Activated naive CD8-positive, alpha-beta T cell treated with anti-CD3 and anti-CD28 coated beads, Interleukin-2, amount 50 U/mL, for 24 hours (primary cell): ENCODE data around the gene ADGRG3.

Experiments
- ATAC-seq: fragments of 150-1000 bp; cut with Tn5 transposase; one replicate; pipeline ENCODE4 v1.10.0; 2021
- DNase-seq: peaks from one replicate; pipeline ENCODE4 v3.0.0; 2021
- H3K27ac Mint-ChIP-seq: one replicate; pipeline ENCODE4 v1.8.0; 2021; ENCODE audit warnings: mild to moderate bottlenecking, mixed read lengths
- H3K27me3 Mint-ChIP-seq: one replicate; pipeline ENCODE4 v1.8.0; 2021; ENCODE audit warnings: mixed read lengths
- H3K36me3 Mint-ChIP-seq: one replicate; pipeline ENCODE4 v1.8.0; 2021; ENCODE audit warnings: low read depth, mixed read lengths
- H3K4me1 Mint-ChIP-seq: one replicate; pipeline ENCODE4 v1.8.0; 2021; ENCODE audit warnings: mixed read lengths
- H3K4me3 Mint-ChIP-seq: one replicate; pipeline ENCODE4 v1.8.0; 2021; ENCODE audit warnings: mild to moderate bottlenecking, moderate library complexity, mixed read lengths
- H3K9me3 Mint-ChIP-seq: one replicate; pipeline ENCODE4 v1.8.0; 2021; ENCODE audit warnings: mixed read lengths

ADGRG3 gene

DNA sequence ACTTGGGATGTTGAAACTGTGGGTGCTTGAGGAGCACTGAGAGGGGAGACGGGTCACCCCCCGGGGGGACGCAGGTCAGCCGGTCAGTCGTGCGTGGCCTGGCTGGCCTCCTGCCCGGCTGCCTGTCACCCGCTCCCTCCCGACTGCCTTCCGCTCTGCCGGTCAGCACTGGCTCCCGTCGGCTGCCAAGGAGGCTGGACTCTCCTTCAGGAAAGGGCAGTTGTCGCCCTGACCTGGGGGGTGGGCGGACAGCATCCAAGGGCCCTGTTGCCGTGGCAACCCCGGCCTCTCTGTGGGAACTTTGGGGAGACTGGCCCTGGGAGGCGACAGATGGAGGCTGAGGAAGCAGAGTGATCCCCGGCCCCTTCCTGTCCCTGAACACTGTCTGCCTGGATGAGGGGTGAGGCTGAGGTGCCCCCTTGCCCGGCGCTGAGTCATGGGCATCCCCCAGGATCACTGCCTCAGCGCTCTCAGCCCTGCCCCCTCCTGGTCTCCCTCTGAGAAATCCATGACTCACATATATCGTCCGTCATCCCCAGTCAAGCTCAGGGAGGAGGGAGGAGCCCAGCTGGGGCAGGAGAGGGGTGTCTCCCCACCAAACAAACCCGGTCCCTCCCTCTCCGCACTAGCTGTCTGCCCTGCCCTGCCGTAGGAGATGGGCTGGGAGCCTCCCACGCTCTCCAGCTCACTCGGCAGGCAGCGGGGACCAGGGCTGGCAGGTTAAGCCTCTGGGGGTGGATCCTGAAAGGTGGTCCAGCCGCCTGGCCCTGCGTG, 39.9 kb upstream of the ADGRG3 start, which contains the start of gene ADGRG1:
ADGRG1 (plus strand) TSS at position 623 of the 774 bp plus-strand sequence. CDS start 21,658 bp downstream, outside the sequence.
- Mint-ChIP-seq H3K9me3 (no peaks in the 10 kb centered on the region), H3K27ac (no peak within 1 kb of the TSS), H3K27me3 (peaks cover 13% of the 10 kb centered on the region), H3K4me1 (peaks cover 13% of the 10 kb centered on the region), H3K4me3 (peak within 1 kb of the TSS; percentile 33), H3K36me3 (no peaks in the 10 kb centered on the region)
- DNase-seq, result peak; percentile 72
- ATAC-seq, result peak; percentile 87

DNA sequence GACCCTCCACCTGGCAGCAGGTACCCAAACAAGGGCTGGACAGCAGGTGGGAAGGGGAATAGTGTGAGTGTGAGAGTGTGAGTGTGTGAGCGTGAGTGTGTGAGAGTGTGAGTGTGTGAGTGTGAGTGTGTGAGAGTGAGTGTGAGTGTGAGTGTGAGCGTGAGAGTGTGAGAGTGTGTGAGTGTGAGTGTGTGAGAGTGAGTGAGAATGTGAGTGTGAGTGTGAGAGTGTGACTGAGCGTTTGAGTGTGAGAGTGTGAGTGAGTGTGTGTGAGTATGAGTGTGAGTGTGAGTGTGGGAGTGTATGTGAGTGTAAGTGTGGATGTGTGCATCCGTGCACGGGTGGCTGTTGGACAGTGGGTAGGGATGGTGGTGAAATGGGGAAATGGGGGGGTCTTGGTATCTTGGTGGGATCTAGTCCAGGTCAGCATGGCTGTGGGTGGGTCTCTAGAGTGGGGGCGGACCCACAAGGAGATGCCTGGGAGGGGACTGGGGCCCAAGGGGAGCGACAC, 39.3 kb upstream of the ADGRG3 start:
- ATAC-seq (no peak), DNase-seq (no peak)
- Mint-ChIP-seq H3K27me3 (peaks cover 13% of the 10 kb centered on the region), H3K36me3 (no peaks in the 10 kb centered on the region), H3K4me3 (peak overlapping the region; percentile 33), H3K4me1 (peaks cover 13% of the 10 kb centered on the region), H3K27ac (no peak overlapping the region), H3K9me3 (no peaks in the 10 kb centered on the region)

GRCh38 chr16:57629516-57630406, 38.3 kb upstream of the ADGRG3 start:
- Mint-ChIP-seq H3K9me3 (no peaks in the 10 kb centered on the region), H3K4me3 (no peak overlapping the region), H3K36me3 (no peaks in the 10 kb centered on the region), H3K27ac (peak overlapping the region; percentile 29), H3K4me1 (peaks cover 13% of the 10 kb centered on the region), H3K27me3 (peaks cover 13% of the 10 kb centered on the region)
- DNase-seq (no peak), ATAC-seq (no peak)

DNA sequence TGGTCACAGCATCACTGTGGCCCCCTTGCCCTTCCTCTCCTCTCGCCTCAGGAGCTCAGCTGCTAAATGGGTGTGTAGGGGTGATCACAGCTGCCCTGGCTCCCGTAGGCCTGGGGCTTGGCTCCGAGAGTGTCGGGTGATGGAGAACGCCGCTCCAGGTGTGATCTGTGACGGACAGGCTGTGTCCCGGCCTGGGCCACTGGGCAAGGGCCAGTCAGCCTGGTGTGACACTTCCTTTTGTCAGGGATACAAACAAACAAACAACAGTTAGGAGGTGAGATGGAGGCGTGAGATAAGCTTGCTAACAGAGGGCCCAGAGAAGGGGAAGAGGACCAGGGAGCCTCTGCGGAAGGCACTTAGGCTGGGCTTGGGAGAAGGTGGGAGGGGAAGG, 37.7 kb upstream of the ADGRG3 start:
- no peak for DNase-seq
- Mint-ChIP-seq H3K27me3 (peaks cover 13% of the 10 kb centered on the region), H3K9me3 (no peaks in the 10 kb centered on the region), H3K27ac (peak overlapping the region; percentile 29), H3K4me1 (peaks cover 13% of the 10 kb centered on the region), H3K36me3 (no peaks in the 10 kb centered on the region), H3K4me3 (no peak overlapping the region)
- ATAC-seq, result no peak

- ATAC-seq (no peak), DNase-seq (no peak)
- peaks cover 13% of the 10 kb centered on the region for H3K27me3 Mint-ChIP-seq
- no peak overlapping the region for H3K4me3 Mint-ChIP-seq
- peaks cover 13% of the 10 kb centered on the region for H3K4me1 Mint-ChIP-seq
- H3K27ac Mint-ChIP-seq, result no peak overlapping the region
- H3K9me3 Mint-ChIP-seq, result no peaks in the 10 kb centered on the region
- no peaks in the 10 kb centered on the region for H3K36me3 Mint-ChIP-seq
Measured at GRCh38 chr16:57630931-57631845, 36.9 kb upstream of the ADGRG3 start.

- peaks cover 22% of the 10 kb centered on the region for H3K27me3 Mint-ChIP-seq
- peaks cover 13% of the 10 kb centered on the region for H3K4me1 Mint-ChIP-seq
- ATAC-seq, result no peak
- no peak overlapping the region for H3K27ac Mint-ChIP-seq
- DNase-seq, result no peak
- H3K9me3 Mint-ChIP-seq, result no peaks in the 10 kb centered on the region
- H3K36me3 Mint-ChIP-seq, result no peaks in the 10 kb centered on the region
- no peak overlapping the region for H3K4me3 Mint-ChIP-seq
Measured at GRCh38 chr16:57632568-57632967, 35.5 kb upstream of the ADGRG3 start.

DNA sequence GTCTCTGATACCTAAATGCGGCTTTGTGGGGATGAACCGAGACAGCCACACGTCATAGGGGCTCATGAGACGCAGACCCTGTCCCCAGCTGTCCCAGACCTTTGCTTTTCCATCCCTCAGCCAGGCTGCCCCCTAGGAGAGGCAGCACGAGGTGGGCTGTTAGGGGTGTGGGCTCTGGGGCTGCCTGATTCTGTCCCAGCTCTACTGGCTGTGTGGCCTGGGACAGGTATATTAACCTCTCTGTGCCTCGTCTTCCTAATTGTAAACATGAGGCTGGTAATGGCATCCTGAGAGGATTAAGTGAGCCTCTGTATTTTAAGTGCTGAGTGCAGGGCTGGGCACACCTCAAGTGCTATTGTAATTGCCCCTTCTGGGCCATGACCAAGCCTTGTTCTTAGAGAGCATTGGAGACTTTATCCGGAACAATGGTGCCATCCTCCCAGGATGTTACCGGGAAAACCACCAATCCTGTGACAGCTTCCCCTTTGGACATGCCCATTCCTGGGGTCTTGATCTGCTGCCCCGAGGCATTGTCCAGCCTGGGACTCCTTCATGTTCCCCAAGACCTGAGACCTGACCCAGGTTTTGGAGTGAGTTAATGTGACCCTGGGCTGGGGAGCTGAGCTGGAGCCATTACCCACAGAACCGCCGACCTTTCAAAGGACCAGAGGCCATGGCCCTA, 34.6 kb upstream of the ADGRG3 start:
- Mint-ChIP-seq H3K36me3 (no peaks in the 10 kb centered on the region), H3K9me3 (no peaks in the 10 kb centered on the region), H3K27ac (no peak overlapping the region), H3K4me3 (no peak overlapping the region), H3K27me3 (peaks cover 22% of the 10 kb centered on the region), H3K4me1 (peaks cover 10% of the 10 kb centered on the region)
- DNase-seq, result no peak
- no peak for ATAC-seq

DNA sequence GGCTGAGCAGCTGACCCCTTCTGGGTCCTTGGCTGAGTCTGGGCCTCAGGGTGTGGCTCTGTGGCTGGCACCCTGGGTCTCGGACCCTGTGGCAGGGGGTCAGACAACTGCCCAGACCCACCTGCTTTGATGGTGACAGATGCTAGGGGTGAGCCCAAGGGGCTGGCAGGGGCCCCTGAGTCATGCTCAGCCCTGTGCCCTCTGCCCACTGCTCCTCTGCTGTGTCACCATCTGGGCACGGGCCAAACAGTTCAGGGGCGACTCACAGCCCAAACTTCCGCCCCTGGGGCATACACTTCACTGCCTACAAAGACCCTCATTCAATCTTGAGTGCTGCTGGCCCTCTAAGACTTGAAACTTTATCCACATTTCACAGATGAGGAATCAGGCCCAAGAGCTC, 33.9 kb upstream of the ADGRG3 start:
- Mint-ChIP-seq H3K9me3 (no peaks in the 10 kb centered on the region), H3K4me3 (no peak overlapping the region), H3K36me3 (no peaks in the 10 kb centered on the region), H3K27me3 (peaks cover 16% of the 10 kb centered on the region), H3K27ac (no peak overlapping the region), H3K4me1 (peaks cover 7% of the 10 kb centered on the region)
- DNase-seq, result no peak
- ATAC-seq, result peak; percentile 11

DNA sequence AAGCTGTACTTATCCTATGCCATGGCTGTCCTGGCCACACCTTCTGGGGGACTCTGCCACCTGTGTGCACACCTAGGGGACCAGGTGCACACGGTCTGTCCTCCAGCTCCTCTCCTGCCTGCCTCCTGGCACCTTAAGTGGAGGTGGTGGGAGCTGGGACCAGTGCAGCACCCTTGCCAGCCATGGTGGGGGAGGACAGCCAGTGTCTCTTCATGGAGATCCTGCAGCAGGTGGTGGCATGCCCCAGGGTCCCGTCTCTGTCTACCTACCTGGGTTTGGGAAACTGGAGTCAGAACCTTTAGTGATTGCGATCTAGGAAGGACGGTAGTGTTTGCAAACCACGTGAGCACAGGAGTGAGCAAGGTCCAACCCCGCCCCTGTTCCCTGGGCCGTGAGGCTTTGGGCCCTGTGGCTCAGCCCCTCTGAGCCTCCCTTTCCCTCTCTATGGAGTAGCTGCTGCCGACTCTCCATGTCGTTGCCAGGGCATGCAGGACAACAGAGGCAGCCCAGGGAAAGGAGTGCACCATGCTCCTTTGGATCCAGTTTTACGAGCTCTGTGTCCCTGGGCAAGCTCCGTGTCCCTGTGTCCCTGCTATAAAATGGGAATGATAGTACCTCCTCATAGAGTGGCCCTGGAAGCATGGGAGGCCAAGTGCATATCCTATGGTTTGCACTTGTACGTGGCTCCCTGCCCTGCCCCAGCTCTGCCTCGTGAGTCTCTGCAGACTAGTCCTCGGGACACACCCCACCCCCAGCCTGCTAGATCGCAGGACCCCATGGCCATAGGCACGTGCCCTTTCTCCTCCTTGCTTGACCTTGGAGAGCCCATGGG, 32.6 kb upstream of the ADGRG3 start:
- DNase-seq, result no peak
- H3K27me3 Mint-ChIP-seq, result peaks cover 11% of the 10 kb centered on the region
- no peak overlapping the region for H3K4me3 Mint-ChIP-seq
- peaks cover 5% of the 10 kb centered on the region for H3K4me1 Mint-ChIP-seq
- no peak overlapping the region for H3K27ac Mint-ChIP-seq
- no peak for ATAC-seq
- H3K9me3 Mint-ChIP-seq, result no peaks in the 10 kb centered on the region
- no peaks in the 10 kb centered on the region for H3K36me3 Mint-ChIP-seq

- no peak for ATAC-seq
- Mint-ChIP-seq H3K27me3 (peaks cover 8% of the 10 kb centered on the region), H3K4me1 (peaks cover 5% of the 10 kb centered on the region), H3K36me3 (no peaks in the 10 kb centered on the region), H3K4me3 (no peak overlapping the region), H3K27ac (no peak overlapping the region), H3K9me3 (no peaks in the 10 kb centered on the region)
- no peak for DNase-seq
Measured at GRCh38 chr16:57636184-57636583, 31.9 kb upstream of the ADGRG3 start.

DNA sequence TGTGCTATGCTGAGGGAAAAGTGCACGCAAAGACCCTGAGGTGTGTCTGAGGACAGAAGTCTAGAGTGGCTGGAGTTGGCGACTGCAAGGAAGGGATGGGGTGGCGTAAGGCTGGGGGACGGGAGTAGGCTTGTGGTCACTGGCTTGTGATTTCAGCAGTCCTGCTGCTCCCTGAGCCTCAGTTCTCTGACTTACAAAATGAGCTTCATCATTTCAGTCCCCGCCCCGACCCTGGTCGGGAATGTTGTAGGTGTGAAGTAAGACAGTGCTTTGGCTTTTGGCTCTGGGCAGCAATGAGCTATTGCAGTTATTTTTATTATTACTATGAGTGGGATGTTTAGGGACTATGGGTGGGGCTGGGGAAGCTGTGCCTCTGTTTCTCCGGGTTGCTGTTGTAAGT, 31.1 kb upstream of the ADGRG3 start:
- Mint-ChIP-seq H3K9me3 (no peaks in the 10 kb centered on the region), H3K4me3 (no peak overlapping the region), H3K36me3 (no peaks in the 10 kb centered on the region), H3K27me3 (peaks cover 8% of the 10 kb centered on the region), H3K27ac (no peak overlapping the region), H3K4me1 (peaks cover 5% of the 10 kb centered on the region)
- DNase-seq, result no peak
- no peak for ATAC-seq

DNA sequence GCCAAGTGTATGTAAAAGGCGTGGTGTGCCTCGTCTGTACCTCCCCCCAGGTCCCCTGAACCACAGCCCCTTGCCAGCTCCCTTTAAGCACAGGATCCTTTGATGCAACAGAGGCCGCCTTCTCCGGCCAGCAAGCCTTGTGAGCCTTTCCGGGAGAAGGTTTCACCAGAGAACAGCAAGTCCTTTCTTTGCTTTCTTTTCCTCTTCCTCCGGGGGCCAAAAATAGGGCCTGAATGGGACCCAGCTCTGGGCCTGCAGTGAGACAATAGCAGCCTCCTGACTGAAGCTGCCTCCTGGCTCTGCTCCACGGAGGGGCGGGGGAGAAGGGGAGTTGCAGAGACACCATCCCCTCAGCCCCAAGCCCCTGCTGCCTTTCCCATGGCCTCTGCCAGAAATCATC, 30.7 kb upstream of the ADGRG3 start:
- H3K4me1 Mint-ChIP-seq, result peaks cover 5% of the 10 kb centered on the region
- no peak for DNase-seq
- no peak overlapping the region for H3K4me3 Mint-ChIP-seq
- no peaks in the 10 kb centered on the region for H3K36me3 Mint-ChIP-seq
- no peaks in the 10 kb centered on the region for H3K9me3 Mint-ChIP-seq
- no peak for ATAC-seq
- peaks cover 8% of the 10 kb centered on the region for H3K27me3 Mint-ChIP-seq
- H3K27ac Mint-ChIP-seq, result no peak overlapping the region

DNA sequence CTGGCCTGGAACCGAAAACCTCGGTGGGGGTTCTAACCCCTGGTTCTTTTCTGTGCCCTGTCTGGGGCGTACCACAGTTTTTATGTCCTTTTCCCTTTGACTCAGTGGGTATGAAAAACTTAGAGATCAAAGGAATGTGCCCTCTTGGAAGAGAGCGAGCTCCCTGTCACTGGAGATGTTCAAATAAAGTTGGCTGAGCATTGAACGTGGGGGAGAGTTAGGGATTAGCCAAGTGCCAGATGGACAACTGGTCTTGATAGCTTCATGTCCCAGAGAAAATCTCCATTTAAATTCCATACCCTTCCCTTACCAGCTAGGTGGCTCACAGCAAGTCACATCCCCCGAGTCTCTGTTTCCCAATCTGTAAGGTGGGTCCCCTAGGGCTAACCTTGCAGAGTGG, 30.1 kb upstream of the ADGRG3 start:
- Mint-ChIP-seq H3K4me1 (peaks cover 5% of the 10 kb centered on the region), H3K9me3 (no peaks in the 10 kb centered on the region), H3K27ac (no peak overlapping the region), H3K36me3 (no peaks in the 10 kb centered on the region), H3K27me3 (peaks cover 8% of the 10 kb centered on the region), H3K4me3 (no peak overlapping the region)
- no peak for ATAC-seq
- no peak for DNase-seq
